Measurements from ENCODE around the gene EXOG.

- TF ChIP-seq CTCF (IDR thresholded peaks at IDR 0.05) (no peak), EZH2 (IDR thresholded peaks at IDR 0.05; ENCODE audit: borderline replicate concordance, insufficient read depth, low read depth, low read length, poor library complexity, severe bottlenecking) (no peak)
Measured at GRCh38 chr3:38490281-38491030, 5.7 kb upstream of the EXOG start.

All from B cell (primary cell).